Activated T-cell treated with anti-CD3 and anti-CD28 coated beads for 24 hours (primary cell): Measurements from ENCODE around the gene REEP5.
"Not testable (repeated sequence)": the region's sequence is repeated elsewhere in the genome, so short reads cannot be mapped to it uniquely, and the experiment has no call there.

Source experiments
- DNase-seq: peaks from one replicate; pipeline ENCODE4 v3.0.0-alpha.2; 2020; ENCODE audit warnings: low read depth

REEP5 gene

GRCh38 chr5:112921833-112922817 lies at the start of gene REEP5:
Gene REEP5, minus strand, starts transcription at chr5:112922227. Its CDS starts 37 bp downstream, at chr5:112922190.
- DNase-seq, result peak; percentile 81

- DNase-seq, result no peak
These were observed 49.2 kb upstream of the REEP5 start for GRCh38 chr5:112971276-112971675.

- DNase-seq, result no peak
These were observed 46.5 kb upstream of the REEP5 start for GRCh38 chr5:112968411-112969106.

GRCh38 chr5:112967520-112968083 lies 45.6 kb upstream of the REEP5 start:
- no peak for DNase-seq

GRCh38 chr5:112965733-112966306 lies 43.8 kb upstream of the REEP5 start:
- no peak for DNase-seq

- not testable (repeated sequence) for DNase-seq
These were observed 41.3 kb upstream of the REEP5 start for GRCh38 chr5:112963374-112963733.

GRCh38 chr5:112960863-112961504 lies 39.0 kb upstream of the REEP5 start:
- DNase-seq, result no peak

GRCh38 chr5:112960315-112960714 lies 38.3 kb upstream of the REEP5 start:
- no peak for DNase-seq

GRCh38 chr5:112959872-112960271 lies 37.8 kb upstream of the REEP5 start:
- not testable (repeated sequence) for DNase-seq

- DNase-seq, result no peak
These were observed 36.4 kb upstream of the REEP5 start for GRCh38 chr5:112958093-112959088.

- DNase-seq, result no peak
These were observed 35.2 kb upstream of the REEP5 start for GRCh38 chr5:112957036-112957808.

- no peak for DNase-seq
These were observed 34.6 kb upstream of the REEP5 start for GRCh38 chr5:112956606-112957005.

- DNase-seq, result no peak
These were observed 29.2 kb upstream of the REEP5 start for GRCh38 chr5:112951124-112951702.

GRCh38 chr5:112948458-112948857 lies 26.4 kb upstream of the REEP5 start:
- no peak for DNase-seq

GRCh38 chr5:112940670-112941069 lies 18.6 kb upstream of the REEP5 start:
- no peak for DNase-seq

- no peak for DNase-seq
These were observed 16.3 kb upstream of the REEP5 start for GRCh38 chr5:112938286-112938685.

GRCh38 chr5:112935675-112936074 lies 13.6 kb upstream of the REEP5 start:
- DNase-seq, result no peak

- DNase-seq, result no peak
These were observed 12.3 kb upstream of the REEP5 start for GRCh38 chr5:112934366-112934663.

- no peak for DNase-seq
These were observed 11.8 kb upstream of the REEP5 start for GRCh38 chr5:112933651-112934365.
